Stomach (tissue), 4 donors: ENCODE data around the gene OR2A7.
"Not testable (repeated sequence)": the region's sequence is repeated elsewhere in the genome, so short reads cannot be mapped to it uniquely, and the experiment has no call there.

ENCODE experiments used
- EP300 ChIP-seq: sonication (generic); formaldehyde crosslinking; IDR thresholded peaks from one replicate; pipeline ENCODE4 v1.6.1; 2017; ENCODE audit warnings: antibody characterized with exemption
- POLR2A ChIP-seq, 4 donors: fragments of 450-650 bp; IDR thresholded peaks; one replicate each; pipeline ENCODE4 v1.6.1; 2016; ENCODE audit warnings: antibody characterized with exemption in 4 of 4, control low read depth in 2 of 4, mild to moderate bottlenecking in 1 of 4, moderate library complexity in 1 of 4
- POLR2AphosphoS5 ChIP-seq, 3 donors: sonication (generic); formaldehyde crosslinking; IDR thresholded peaks; one replicate each; pipeline ENCODE4 v1.6.1; 2016; ENCODE audit warnings: antibody characterized with exemption in 3 of 3
- TF ChIP-seq, protein P1 (sequence below), 7 experiments: fragments of 450-650 bp in 4 of 7; fragments of 200-600 bp in 3 of 7; sonication (generic) in 3 of 7; IDR thresholded peaks; one replicate each; pipeline ENCODE4 v1.5.1; 2016 to 2019; ENCODE audit warnings: antibody characterized with exemption in 7 of 7, control low read depth in 2 of 7, mild to moderate bottlenecking in 1 of 7

DNA sequence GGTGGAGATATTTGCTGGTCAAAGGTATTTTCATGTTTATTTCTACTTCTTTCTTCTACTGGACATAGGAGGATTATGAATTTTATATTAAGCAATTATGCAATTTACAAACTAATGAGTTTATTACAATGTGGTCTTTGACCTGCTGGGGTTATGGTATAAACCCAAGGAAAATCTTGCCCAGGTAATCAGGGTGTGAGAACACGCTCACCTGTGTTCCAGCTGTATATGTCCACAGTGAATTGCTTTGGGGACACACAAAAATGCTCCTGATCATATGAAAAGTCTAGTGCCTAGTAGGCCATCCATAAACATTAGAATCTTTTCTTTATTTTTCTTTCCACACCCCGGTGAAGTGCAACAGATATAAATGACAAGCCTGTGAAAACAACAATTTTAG lies 25.2 kb downstream of the OR2A7 start, which contains the start of gene OR2A42:
- TF ChIP-seq, protein P1, sequence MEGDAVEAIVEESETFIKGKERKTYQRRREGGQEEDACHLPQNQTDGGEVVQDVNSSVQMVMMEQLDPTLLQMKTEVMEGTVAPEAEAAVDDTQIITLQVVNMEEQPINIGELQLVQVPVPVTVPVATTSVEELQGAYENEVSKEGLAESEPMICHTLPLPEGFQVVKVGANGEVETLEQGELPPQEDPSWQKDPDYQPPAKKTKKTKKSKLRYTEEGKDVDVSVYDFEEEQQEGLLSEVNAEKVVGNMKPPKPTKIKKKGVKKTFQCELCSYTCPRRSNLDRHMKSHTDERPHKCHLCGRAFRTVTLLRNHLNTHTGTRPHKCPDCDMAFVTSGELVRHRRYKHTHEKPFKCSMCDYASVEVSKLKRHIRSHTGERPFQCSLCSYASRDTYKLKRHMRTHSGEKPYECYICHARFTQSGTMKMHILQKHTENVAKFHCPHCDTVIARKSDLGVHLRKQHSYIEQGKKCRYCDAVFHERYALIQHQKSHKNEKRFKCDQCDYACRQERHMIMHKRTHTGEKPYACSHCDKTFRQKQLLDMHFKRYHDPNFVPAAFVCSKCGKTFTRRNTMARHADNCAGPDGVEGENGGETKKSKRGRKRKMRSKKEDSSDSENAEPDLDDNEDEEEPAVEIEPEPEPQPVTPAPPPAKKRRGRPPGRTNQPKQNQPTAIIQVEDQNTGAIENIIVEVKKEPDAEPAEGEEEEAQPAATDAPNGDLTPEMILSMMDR (IDR thresholded peaks at IDR 0.05) = not testable (repeated sequence)
- TF ChIP-seq POLR2A (IDR thresholded peaks at IDR 0.05); EP300; POLR2AphosphoS5 (IDR thresholded peaks at IDR 0.05): not testable (repeated sequence)
